ENCODE data around the gene LAMTOR1. TPM values are rescaled to one million over a fixed set of nuclear protein-coding genes. Genes with fewer than 3 reads are reported as not detected.
"Not testable (repeated sequence)": the region's sequence is repeated elsewhere in the genome, so short reads cannot be mapped to it uniquely, and the experiment has no call there.

LAMTOR1 gene
- total and polyA plus RNA-seq, 2 donors (not counting 1 experiment from before 2014, with no cell fraction given), result 71.0 to 104 TPM

DNA sequence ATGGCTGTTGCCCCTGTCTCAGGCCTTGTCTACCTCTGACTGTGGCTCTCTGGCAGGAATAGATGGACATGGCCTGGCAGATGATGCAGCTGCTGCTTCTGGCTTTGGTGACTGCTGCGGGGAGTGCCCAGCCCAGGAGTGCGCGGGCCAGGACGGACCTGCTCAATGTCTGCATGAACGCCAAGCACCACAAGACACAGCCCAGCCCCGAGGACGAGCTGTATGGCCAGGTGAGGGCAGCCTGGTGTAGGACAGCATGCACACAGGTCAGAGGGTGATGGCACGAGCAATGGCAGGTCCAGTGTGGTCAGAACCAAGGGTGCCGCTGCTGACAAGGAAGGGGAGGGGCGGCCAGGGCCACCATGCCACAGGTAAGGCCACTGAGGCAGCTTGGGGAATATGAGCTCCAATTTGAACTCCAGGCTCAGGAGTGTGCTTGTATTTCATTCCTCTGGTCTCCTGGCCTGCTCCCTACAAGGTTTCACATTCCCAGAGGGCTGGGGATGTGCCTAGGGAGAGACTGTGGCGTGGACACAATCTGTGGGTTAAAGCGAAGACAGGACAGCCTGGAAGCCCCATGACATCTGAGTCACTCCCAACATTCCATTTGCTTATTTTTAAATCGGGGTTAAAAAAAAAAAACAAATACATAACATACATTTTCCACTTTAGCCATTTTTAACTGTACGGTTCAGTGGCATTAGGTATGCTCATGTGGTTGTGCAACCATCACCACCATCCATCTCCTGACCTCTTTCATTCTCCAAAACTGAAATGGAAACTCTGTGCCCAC lies 33.0 kb upstream of the LAMTOR1 start:
- Mint-ChIP-seq H3K9me3 (ENCODE audit: insufficient read depth) (no peaks in the 10 kb centered on the region), H3K4me1 (no peaks in the 10 kb centered on the region), H3K4me3 (no peak overlapping the region), H3K27me3 (peaks cover 18% of the 10 kb centered on the region), H3K27ac (no peak overlapping the region)
- ATAC-seq (ENCODE audit: low read depth) (no peak), DNase-seq (no peak)
- 94% methylated on average over 10 of the region's 14 CpGs for WGBS (ENCODE audit: insufficient coverage)
- H3K79me2 ChIP-seq (ENCODE audit: control insufficient read depth, insufficient read depth, low read length), result no peaks in the 10 kb centered on the region
- H3K9ac ChIP-seq (ENCODE audit: low read length), result no peak overlapping the region
- no peaks in the 10 kb centered on the region for H3K36me3 ChIP-seq (replicated peaks in 1 of 2; ENCODE audit: control extremely low read depth in 1 of 2, control insufficient read depth in 1 of 2, extremely low read depth in 1 of 2, insufficient read depth in 2 of 2, low read length in 1 of 2)
- H3K4me2 ChIP-seq (replicated peaks; ENCODE audit: low read depth, low read length, poor library complexity, severe bottlenecking), result no peak overlapping the region
- no peak overlapping the region for H2AFZ ChIP-seq (ENCODE audit: insufficient read depth, low read depth, low read length, poor library complexity, severe bottlenecking)
- no peaks in the 10 kb centered on the region for H3K9me3 ChIP-seq (ENCODE audit: control extremely low read depth in 1 of 3, control insufficient read depth in 2 of 3, insufficient read depth in 1 of 3, low read length in 2 of 3)
- CTCF ChIA-PET, result interaction anchor here (1.1 kb wide), 1 partner anchor 111 kb away, joined by 3 read pairs; no protein-coding TSS in a partner anchor
- intact Hi-C loops (cut with micrococcal nuclease), result no loop called here
- peaks cover 0 to 5% (median 4%) of the 10 kb centered on the region in 4 experiments for H3K27me3 ChIP-seq (replicated peaks in 1 of 4; ENCODE audit: control extremely low read depth in 1 of 4, control insufficient read depth in 3 of 4, insufficient read depth in 4 of 4, low read length in 3 of 4)
- H3K4me1 ChIP-seq (ENCODE audit: control insufficient read depth in 2 of 2, insufficient read depth in 2 of 2, low read length in 2 of 2), result no peaks in the 10 kb centered on the region
- POLR2A ChIA-PET, result no interaction called here
- TF ChIP-seq EZH2 (IDR thresholded peaks at IDR 0.05; ENCODE audit: borderline replicate concordance, insufficient read depth, low read depth, low read length, poor library complexity, severe bottlenecking), result no peak
- TF ChIP-seq, protein P1, sequence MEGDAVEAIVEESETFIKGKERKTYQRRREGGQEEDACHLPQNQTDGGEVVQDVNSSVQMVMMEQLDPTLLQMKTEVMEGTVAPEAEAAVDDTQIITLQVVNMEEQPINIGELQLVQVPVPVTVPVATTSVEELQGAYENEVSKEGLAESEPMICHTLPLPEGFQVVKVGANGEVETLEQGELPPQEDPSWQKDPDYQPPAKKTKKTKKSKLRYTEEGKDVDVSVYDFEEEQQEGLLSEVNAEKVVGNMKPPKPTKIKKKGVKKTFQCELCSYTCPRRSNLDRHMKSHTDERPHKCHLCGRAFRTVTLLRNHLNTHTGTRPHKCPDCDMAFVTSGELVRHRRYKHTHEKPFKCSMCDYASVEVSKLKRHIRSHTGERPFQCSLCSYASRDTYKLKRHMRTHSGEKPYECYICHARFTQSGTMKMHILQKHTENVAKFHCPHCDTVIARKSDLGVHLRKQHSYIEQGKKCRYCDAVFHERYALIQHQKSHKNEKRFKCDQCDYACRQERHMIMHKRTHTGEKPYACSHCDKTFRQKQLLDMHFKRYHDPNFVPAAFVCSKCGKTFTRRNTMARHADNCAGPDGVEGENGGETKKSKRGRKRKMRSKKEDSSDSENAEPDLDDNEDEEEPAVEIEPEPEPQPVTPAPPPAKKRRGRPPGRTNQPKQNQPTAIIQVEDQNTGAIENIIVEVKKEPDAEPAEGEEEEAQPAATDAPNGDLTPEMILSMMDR (IDR thresholded peaks at IDR 0.05), result no peak
- H4K20me1 ChIP-seq (ENCODE audit: control insufficient read depth, insufficient read depth, low read length, poor library complexity, severe bottlenecking), result no peaks in the 10 kb centered on the region
- H3K4me3 ChIP-seq (ENCODE audit: control extremely low read depth in 1 of 5, extremely low read depth in 1 of 5, insufficient read depth in 1 of 5, low read depth in 2 of 5, low read length in 4 of 5), result peak overlapping the region in 1 of 5 experiments; percentile 11
- no peak overlapping the region for H3K27ac ChIP-seq (ENCODE audit: low read length in 2 of 2)

DNA sequence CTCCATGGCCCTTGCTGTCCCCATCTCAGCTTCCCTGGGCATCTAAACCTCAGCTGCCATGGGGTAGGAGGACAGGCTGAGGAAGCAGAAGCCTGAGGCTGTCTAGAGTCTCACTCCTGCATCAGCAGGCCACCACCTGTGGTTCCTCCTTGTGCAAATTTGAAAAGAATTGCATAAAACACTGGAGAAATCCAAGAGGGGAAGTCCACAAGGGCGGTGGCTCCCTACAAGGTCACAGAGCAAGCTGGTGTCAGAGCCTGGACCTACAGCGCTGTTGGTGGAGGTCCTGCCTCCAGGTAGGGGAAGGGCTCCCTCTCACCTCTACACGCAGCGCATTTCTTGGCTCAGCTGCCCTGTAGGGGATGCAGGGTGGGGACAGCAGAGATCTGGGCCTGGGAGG lies 32.4 kb upstream of the LAMTOR1 start, which contains the start of gene FOLR3:
Gene FOLR3, plus strand, starts transcription at position 253 of the 400 bp plus-strand sequence. CDS start 228 bp downstream, outside the sequence.
- ATAC-seq (ENCODE audit: low read depth); DNase-seq; POLR2A ChIA-PET; H3K9ac ChIP-seq (ENCODE audit: low read length); H3K4me1 ChIP-seq (ENCODE audit: control insufficient read depth in 2 of 2, insufficient read depth in 2 of 2, low read length in 2 of 2); H3K36me3 ChIP-seq (replicated peaks in 1 of 2; ENCODE audit: control extremely low read depth in 1 of 2, control insufficient read depth in 1 of 2, extremely low read depth in 1 of 2, insufficient read depth in 2 of 2, low read length in 1 of 2); H3K4me1 Mint-ChIP-seq; H2AFZ ChIP-seq (ENCODE audit: insufficient read depth, low read depth, low read length, poor library complexity, severe bottlenecking); H3K27ac Mint-ChIP-seq; H3K4me2 ChIP-seq (replicated peaks; ENCODE audit: low read depth, low read length, poor library complexity, severe bottlenecking); H3K27ac ChIP-seq (ENCODE audit: low read length in 2 of 2); H3K9me3 ChIP-seq (ENCODE audit: control extremely low read depth in 1 of 3, control insufficient read depth in 2 of 3, insufficient read depth in 1 of 3, low read length in 2 of 3); H3K27me3 ChIP-seq (replicated peaks in 1 of 4; ENCODE audit: control extremely low read depth in 1 of 4, control insufficient read depth in 3 of 4, insufficient read depth in 4 of 4, low read length in 3 of 4); H3K4me3 Mint-ChIP-seq; H3K9me3 Mint-ChIP-seq (ENCODE audit: insufficient read depth); H3K79me2 ChIP-seq (ENCODE audit: control insufficient read depth, insufficient read depth, low read length); intact Hi-C loops (cut with micrococcal nuclease); CTCF ChIA-PET; H4K20me1 ChIP-seq (ENCODE audit: control insufficient read depth, insufficient read depth, low read length, poor library complexity, severe bottlenecking): not testable (repeated sequence)
- H3K27me3 Mint-ChIP-seq, result peaks cover 15% of the 10 kb centered on the region
- WGBS (ENCODE audit: insufficient coverage), result no CpG with 5 or more reads among the region's 4 CpGs
- H3K4me3 ChIP-seq (ENCODE audit: control extremely low read depth in 1 of 5, extremely low read depth in 1 of 5, insufficient read depth in 1 of 5, low read depth in 2 of 5, low read length in 4 of 5), result peak within 1 kb of the TSS in 1 of 5 experiments; percentile 11

Data from B cell (primary cell).